GM23338 (cell line): ENCODE data around the gene STRA8. TPM values are rescaled to one million over a fixed set of nuclear protein-coding genes. Genes with fewer than 3 reads are reported as not detected.

ENCODE experiments used
- ATAC-seq: fragments of 200-7000 bp; cut with Tn5 transposase; 3 replicates; pipeline ENCODE4 v1.9.1; 2020
- DNase-seq: peaks from one replicate; pipeline ENCODE4 v3.0.0-alpha.2; 2015; ENCODE audit warnings: low spot score
- H2AFZ ChIP-seq: fragments of 200-600 bp; sonication (generic); 2 replicates; pipeline ENCODE4 v1.8.0; 2016; ENCODE audit warnings: antibody characterized with exemption, mild to moderate bottlenecking, moderate library complexity
- H3F3A ChIP-seq: fragments of 200-600 bp; sonication (generic); replicated peaks from 2 replicates; pipeline ENCODE4 v1.8.0; 2017; ENCODE audit warnings: antibody characterized with exemption, mixed run types, low read depth
- H3K27ac ChIP-seq: fragments of 200-600 bp; sonication (generic); 2 replicates; pipeline ENCODE4 v1.6.1; 2016; ENCODE audit warnings: low read depth
- H3K27me3 ChIP-seq: fragments of 200-600 bp; sonication (generic); 2 replicates; pipeline ENCODE4 v1.8.0; 2016; ENCODE audit warnings: mild to moderate bottlenecking, mixed run types, moderate library complexity; ENCODE audit not compliant: insufficient read depth
- H3K36me3 ChIP-seq: fragments of 200-600 bp; sonication (generic); 2 replicates; pipeline ENCODE4 v1.8.0; 2016; ENCODE audit warnings: mild to moderate bottlenecking; ENCODE audit not compliant: insufficient read depth
- H3K4me1 ChIP-seq: fragments of 200-600 bp; sonication (generic); 2 replicates; pipeline ENCODE4 v1.8.0; 2016; ENCODE audit warnings: mild to moderate bottlenecking, moderate library complexity; ENCODE audit not compliant: insufficient read depth
- H3K4me2 ChIP-seq: fragments of 200-600 bp; sonication (generic); 2 replicates; pipeline ENCODE4 v1.7.1; 2017; ENCODE audit warnings: mixed run types
- H3K4me3 ChIP-seq: fragments of 200-600 bp; sonication (generic); 2 replicates; pipeline ENCODE4 v1.6.1; 2016; ENCODE audit warnings: mixed run types
- H3K79me2 ChIP-seq: fragments of 200-600 bp; sonication (generic); replicated peaks from 2 replicates; pipeline ENCODE4 v1.8.0; 2017; ENCODE audit warnings: mild to moderate bottlenecking; ENCODE audit not compliant: insufficient read depth
- H3K9me2 ChIP-seq: fragments of 200-600 bp; sonication (generic); 2 replicates; pipeline ENCODE4 v1.8.0; 2017; ENCODE audit not compliant: insufficient read depth
- H4K20me1 ChIP-seq: fragments of 200-600 bp; sonication (generic); replicated peaks from 2 replicates; pipeline ENCODE4 v1.8.0; 2017; ENCODE audit warnings: mild to moderate bottlenecking; ENCODE audit not compliant: insufficient read depth
- H3K27ac Mint-ChIP-seq: 2 replicates; pipeline ENCODE4 v1.8.0; 2020; ENCODE audit warnings: inconsistent platforms, mild to moderate bottlenecking, moderate library complexity, mixed read lengths
- H3K27me3 Mint-ChIP-seq: 3 replicates; pipeline ENCODE4 v1.8.0; 2022; ENCODE audit warnings: low read depth, mild to moderate bottlenecking, moderate library complexity, mixed read lengths, inconsistent platforms; ENCODE audit not compliant: insufficient read depth, poor library complexity
- H3K36me3 Mint-ChIP-seq: 3 replicates; pipeline ENCODE4 v1.8.0; 2021; ENCODE audit warnings: low read depth, mild to moderate bottlenecking, inconsistent platforms, moderate library complexity, mixed read lengths
- H3K4me1 Mint-ChIP-seq: 3 replicates; pipeline ENCODE4 v1.8.0; 2020; ENCODE audit warnings: mild to moderate bottlenecking, inconsistent platforms, mixed read lengths
- H3K4me3 Mint-ChIP-seq: 3 replicates; pipeline ENCODE4 v1.8.0; 2021; ENCODE audit warnings: moderate library complexity, mild to moderate bottlenecking, inconsistent platforms, mixed read lengths
- H3K9me3 Mint-ChIP-seq: 3 replicates; pipeline ENCODE4 v1.8.0; 2020; ENCODE audit warnings: moderate library complexity, mild to moderate bottlenecking, inconsistent platforms, mixed read lengths
- EZH2 ChIP-seq: fragments of 200-600 bp; sonication (generic); IDR thresholded peaks from one replicate; pipeline ENCODE4 v1.8.0; 2017; ENCODE audit warnings: antibody characterized with exemption, mild to moderate bottlenecking, low read depth; ENCODE audit not compliant: unreplicated experiment
- POLR2AphosphoS5 ChIP-seq: IDR thresholded peaks from 2 replicates; pipeline ENCODE4 v1.6.1; 2016; ENCODE audit warnings: antibody characterized with exemption, low read depth
- ZNF331 ChIP-seq: fragments of 250-450 bp; sonication (Bioruptor Pico); IDR thresholded peaks from 2 replicates; pipeline ENCODE4 v1.5.0; 2020; ENCODE audit warnings: low read depth, mild to moderate bottlenecking, moderate library complexity
- polyA plus RNA-seq: library from polyadenylated mRNA; unstranded; fragments of >200 nt; fragmentation: Nextera tagmentation; extraction: Ambion mirVana; gene quantifications from 2 replicates; pipeline ENCODE4 v1.2.1, GENCODE V29; 2016
- total RNA-seq: library from RNA; depleted of rRNA; stranded (reverse); fragments of >200 nt; shearing (Covaris generic); gene quantifications from 2 replicates; pipeline ENCODE4 v1.2.3, GENCODE V29; 2014
- TF ChIP-seq, protein P1 (sequence below): fragments of 250-450 bp; sonication (Bioruptor Pico); IDR thresholded peaks from 2 replicates; pipeline ENCODE4 v1.5.0; 2020; ENCODE audit warnings: mild to moderate bottlenecking, moderate library complexity
- TF ChIP-seq, protein P2 (sequence below): IDR thresholded peaks from 2 replicates; pipeline ENCODE4 v1.6.1; 2016; ENCODE audit warnings: antibody characterized with exemption

Gene STRA8
- total and polyA plus RNA-seq, 2 experiments from 2014 or later = not detected

DNA sequence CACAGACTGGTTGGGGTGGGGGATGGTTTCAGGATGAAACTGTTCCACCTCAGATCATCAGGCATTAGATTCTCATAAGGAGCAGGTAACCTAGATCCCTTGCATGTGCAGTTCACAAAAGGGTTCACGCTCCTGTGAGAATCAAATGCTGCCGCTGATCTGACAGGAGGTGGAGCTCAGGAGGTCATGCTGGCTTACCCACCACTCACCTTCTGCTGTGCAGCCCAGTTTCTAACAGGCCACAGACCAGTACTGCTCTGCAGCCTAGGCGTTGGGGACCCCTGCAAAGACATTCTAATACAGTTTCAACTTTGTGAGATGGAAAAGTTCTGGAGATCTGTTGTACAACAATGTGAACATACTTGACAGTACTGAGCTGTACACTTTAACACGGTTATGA, 39.9 kb downstream of the STRA8 start:
- no peak overlapping the region for H3K27ac ChIP-seq
- Mint-ChIP-seq H3K4me3 (no peak overlapping the region), H3K27me3 (peaks cover 14% of the 10 kb centered on the region), H3K27ac (no peak overlapping the region), H3K4me1 (no peaks in the 10 kb centered on the region), H3K9me3 (peaks cover 19% of the 10 kb centered on the region), H3K36me3 (peaks cover 2% of the 10 kb centered on the region; the same call in 2 of the 3 replicates)
- H3K4me2 ChIP-seq = no peak overlapping the region
- H3K4me1 ChIP-seq = no peaks in the 10 kb centered on the region
- DNase-seq = no peak
- H3K4me3 ChIP-seq = no peak overlapping the region
- no peaks in the 10 kb centered on the region for H4K20me1 ChIP-seq
- H2AFZ ChIP-seq = no peak overlapping the region
- H3K27me3 ChIP-seq = no peaks in the 10 kb centered on the region
- no peaks in the 10 kb centered on the region for H3K36me3 ChIP-seq
- no peak for TF ChIP-seq ZNF331 (CRISPR knock-in tag)
- TF ChIP-seq, protein P1, sequence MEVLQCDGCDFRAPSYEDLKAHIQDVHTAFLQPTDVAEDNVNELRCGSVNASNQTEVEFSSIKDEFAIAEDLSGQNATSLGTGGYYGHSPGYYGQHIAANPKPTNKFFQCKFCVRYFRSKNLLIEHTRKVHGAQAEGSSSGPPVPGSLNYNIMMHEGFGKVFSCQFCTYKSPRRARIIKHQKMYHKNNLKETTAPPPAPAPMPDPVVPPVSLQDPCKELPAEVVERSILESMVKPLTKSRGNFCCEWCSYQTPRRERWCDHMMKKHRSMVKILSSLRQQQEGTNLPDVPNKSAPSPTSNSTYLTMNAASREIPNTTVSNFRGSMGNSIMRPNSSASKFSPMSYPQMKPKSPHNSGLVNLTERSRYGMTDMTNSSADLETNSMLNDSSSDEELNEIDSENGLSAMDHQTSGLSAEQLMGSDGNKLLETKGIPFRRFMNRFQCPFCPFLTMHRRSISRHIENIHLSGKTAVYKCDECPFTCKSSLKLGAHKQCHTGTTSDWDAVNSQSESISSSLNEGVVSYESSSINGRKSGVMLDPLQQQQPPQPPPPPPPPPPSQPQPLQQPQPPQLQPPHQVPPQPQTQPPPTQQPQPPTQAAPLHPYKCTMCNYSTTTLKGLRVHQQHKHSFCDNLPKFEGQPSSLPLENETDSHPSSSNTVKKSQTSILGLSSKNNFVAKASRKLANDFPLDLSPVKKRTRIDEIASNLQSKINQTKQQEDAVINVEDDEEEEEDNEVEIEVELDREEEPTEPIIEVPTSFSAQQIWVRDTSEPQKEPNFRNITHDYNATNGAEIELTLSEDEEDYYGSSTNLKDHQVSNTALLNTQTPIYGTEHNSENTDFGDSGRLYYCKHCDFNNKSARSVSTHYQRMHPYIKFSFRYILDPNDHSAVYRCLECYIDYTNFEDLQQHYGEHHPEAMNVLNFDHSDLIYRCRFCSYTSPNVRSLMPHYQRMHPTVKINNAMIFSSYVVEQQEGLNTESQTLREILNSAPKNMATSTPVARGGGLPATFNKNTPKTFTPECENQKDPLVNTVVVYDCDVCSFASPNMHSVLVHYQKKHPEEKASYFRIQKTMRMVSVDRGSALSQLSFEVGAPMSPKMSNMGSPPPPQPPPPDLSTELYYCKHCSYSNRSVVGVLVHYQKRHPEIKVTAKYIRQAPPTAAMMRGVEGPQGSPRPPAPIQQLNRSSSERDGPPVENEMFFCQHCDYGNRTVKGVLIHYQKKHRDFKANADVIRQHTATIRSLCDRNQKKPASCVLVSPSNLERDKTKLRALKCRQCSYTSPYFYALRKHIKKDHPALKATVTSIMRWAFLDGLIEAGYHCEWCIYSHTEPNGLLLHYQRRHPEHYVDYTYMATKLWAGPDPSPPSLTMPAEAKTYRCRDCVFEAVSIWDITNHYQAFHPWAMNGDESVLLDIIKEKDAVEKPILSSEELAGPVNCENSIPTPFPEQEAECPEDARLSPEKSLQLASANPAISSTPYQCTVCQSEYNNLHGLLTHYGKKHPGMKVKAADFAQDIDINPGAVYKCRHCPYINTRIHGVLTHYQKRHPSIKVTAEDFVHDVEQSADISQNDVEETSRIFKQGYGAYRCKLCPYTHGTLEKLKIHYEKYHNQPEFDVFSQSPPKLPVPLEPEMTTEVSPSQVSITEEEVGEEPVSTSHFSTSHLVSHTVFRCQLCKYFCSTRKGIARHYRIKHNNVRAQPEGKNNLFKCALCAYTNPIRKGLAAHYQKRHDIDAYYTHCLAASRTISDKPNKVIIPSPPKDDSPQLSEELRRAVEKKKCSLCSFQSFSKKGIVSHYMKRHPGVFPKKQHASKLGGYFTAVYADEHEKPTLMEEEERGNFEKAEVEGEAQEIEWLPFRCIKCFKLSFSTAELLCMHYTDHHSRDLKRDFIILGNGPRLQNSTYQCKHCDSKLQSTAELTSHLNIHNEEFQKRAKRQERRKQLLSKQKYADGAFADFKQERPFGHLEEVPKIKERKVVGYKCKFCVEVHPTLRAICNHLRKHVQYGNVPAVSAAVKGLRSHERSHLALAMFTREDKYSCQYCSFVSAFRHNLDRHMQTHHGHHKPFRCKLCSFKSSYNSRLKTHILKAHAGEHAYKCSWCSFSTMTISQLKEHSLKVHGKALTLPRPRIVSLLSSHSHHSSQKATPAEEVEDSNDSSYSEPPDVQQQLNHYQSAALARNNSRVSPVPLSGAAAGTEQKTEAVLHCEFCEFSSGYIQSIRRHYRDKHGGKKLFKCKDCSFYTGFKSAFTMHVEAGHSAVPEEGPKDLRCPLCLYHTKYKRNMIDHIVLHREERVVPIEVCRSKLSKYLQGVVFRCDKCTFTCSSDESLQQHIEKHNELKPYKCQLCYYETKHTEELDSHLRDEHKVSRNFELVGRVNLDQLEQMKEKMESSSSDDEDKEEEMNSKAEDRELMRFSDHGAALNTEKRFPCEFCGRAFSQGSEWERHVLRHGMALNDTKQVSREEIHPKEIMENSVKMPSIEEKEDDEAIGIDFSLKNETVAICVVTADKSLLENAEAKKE = no peak
- no peak for TF ChIP-seq POLR2AphosphoS5
- TF ChIP-seq, protein P2, sequence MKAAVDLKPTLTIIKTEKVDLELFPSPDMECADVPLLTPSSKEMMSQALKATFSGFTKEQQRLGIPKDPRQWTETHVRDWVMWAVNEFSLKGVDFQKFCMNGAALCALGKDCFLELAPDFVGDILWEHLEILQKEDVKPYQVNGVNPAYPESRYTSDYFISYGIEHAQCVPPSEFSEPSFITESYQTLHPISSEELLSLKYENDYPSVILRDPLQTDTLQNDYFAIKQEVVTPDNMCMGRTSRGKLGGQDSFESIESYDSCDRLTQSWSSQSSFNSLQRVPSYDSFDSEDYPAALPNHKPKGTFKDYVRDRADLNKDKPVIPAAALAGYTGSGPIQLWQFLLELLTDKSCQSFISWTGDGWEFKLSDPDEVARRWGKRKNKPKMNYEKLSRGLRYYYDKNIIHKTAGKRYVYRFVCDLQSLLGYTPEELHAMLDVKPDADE = no peak
- TF ChIP-seq EZH2 = no peak
- no peaks in the 10 kb centered on the region for H3K9me2 ChIP-seq
- no peaks in the 10 kb centered on the region for H3K79me2 ChIP-seq
- no peaks in the 10 kb centered on the region for H3F3A ChIP-seq
- ATAC-seq = no peak
